Effector memory CD4-positive, alpha-beta T cell (primary cell): Measurements from ENCODE around the gene HLA-DRB5.
"Not testable (repeated sequence)": the region's sequence is repeated elsewhere in the genome, so short reads cannot be mapped to it uniquely, and the experiment has no call there.

Experiments
- DNase-seq, 3 donors: peaks; one replicate each; pipeline ENCODE4 v3.0.0-alpha.2; 2020
- H3K27ac ChIP-seq: 2 replicates; pipeline ENCODE4 v1.7.0; 2013; ENCODE audit warnings: mild to moderate bottlenecking, low read length, moderate library complexity; ENCODE audit not compliant: insufficient read depth, poor library complexity, severe bottlenecking
- H3K27me3 ChIP-seq: replicated peaks from 2 replicates; pipeline ENCODE4 v1.7.0; 2013; ENCODE audit warnings: mild to moderate bottlenecking, low read length; ENCODE audit not compliant: insufficient read depth, control insufficient read depth, poor library complexity, severe bottlenecking
- H3K36me3 ChIP-seq: 2 replicates; pipeline ENCODE4 v1.7.0; 2013; ENCODE audit warnings: mild to moderate bottlenecking, low read length, moderate library complexity; ENCODE audit not compliant: control insufficient read depth, insufficient read depth
- H3K4me1 ChIP-seq: 2 replicates; pipeline ENCODE4 v1.7.0; 2013; ENCODE audit warnings: low read length, mild to moderate bottlenecking; ENCODE audit not compliant: control insufficient read depth, insufficient read depth, poor library complexity, severe bottlenecking
- H3K4me3 ChIP-seq: 2 replicates; pipeline ENCODE4 v1.7.0; 2013; ENCODE audit warnings: low read length, low read depth, mild to moderate bottlenecking; ENCODE audit not compliant: insufficient read depth, poor library complexity, severe bottlenecking
- H3K9me3 ChIP-seq: 2 replicates; pipeline ENCODE4 v1.7.0; 2013; ENCODE audit warnings: mild to moderate bottlenecking, low read length, moderate library complexity; ENCODE audit not compliant: control insufficient read depth

HLA-DRB5 gene

DNA sequence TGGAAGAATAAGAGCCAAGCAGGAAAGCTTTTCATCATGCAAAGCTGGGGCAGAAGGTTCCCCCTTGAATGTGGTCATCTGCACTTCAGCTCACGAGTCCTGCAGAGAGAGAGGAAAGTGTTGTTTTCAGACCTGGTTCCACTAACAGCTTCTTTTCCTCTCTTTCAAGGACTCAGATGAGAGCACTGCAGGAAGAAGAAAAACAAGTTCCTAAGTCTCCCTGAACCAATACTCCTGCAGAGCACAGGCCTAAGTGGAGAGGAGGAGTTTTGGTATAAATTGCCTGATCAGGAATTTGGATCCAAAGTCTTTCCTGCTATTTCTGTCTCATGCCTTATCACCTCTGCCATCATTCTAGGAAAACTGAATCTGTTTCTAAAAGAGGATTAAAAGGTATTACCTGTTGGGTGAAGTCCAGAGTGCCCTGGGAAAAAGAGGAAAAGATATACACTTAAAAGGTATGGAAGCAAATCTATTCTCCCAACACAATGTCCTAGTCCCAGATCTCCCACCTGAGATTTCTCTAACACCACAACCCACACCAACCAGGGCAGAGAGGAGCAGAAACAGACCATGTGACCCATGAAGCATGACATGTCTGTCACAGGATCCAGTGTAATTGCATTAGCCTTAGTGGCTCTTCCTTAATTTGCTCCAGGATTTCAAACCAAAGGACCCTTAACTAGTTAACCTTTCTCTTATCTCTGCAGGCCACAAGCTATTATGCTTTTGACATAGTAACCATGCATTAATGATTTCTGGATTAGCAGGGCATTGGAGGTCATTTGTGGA is 12.2 kb downstream of the HLA-DRB5 start:
- H3K9me3 ChIP-seq = no peaks in the 10 kb centered on the region
- no peaks in the 10 kb centered on the region for H3K36me3 ChIP-seq
- no peaks in the 10 kb centered on the region for H3K27me3 ChIP-seq
- DNase-seq = no peak
- H3K27ac ChIP-seq = no peak overlapping the region
- H3K4me1 ChIP-seq = no peaks in the 10 kb centered on the region
- no peak overlapping the region for H3K4me3 ChIP-seq

GRCh38 chr6:32501016-32501415 is 29.1 kb downstream of the HLA-DRB5 start:
- H3K4me1 ChIP-seq = no peaks in the 10 kb centered on the region
- no peak overlapping the region for H3K4me3 ChIP-seq
- H3K9me3 ChIP-seq = no peaks in the 10 kb centered on the region
- no peaks in the 10 kb centered on the region for H3K36me3 ChIP-seq
- DNase-seq = no peak
- H3K27ac ChIP-seq = no peak overlapping the region
- no peaks in the 10 kb centered on the region for H3K27me3 ChIP-seq

GRCh38 chr6:32492351-32492750 is 37.7 kb downstream of the HLA-DRB5 start:
- Histone ChIP-seq H3K36me3 (no peaks in the 10 kb centered on the region), H3K27ac (no peak overlapping the region), H3K27me3 (no peaks in the 10 kb centered on the region), H3K9me3 (no peaks in the 10 kb centered on the region), H3K4me1 (no peaks in the 10 kb centered on the region), H3K4me3 (no peak overlapping the region)
- no peak for DNase-seq

- H3K27ac ChIP-seq = no peak overlapping the region
- H3K36me3 ChIP-seq = no peaks in the 10 kb centered on the region
- H3K4me1 ChIP-seq = no peaks in the 10 kb centered on the region
- H3K27me3 ChIP-seq = no peaks in the 10 kb centered on the region
- DNase-seq = no peak
- no peak overlapping the region for H3K4me3 ChIP-seq
- H3K9me3 ChIP-seq = no peaks in the 10 kb centered on the region
Observed at GRCh38 chr6:32491700-32492099, 38.4 kb downstream of the HLA-DRB5 start.

DNA sequence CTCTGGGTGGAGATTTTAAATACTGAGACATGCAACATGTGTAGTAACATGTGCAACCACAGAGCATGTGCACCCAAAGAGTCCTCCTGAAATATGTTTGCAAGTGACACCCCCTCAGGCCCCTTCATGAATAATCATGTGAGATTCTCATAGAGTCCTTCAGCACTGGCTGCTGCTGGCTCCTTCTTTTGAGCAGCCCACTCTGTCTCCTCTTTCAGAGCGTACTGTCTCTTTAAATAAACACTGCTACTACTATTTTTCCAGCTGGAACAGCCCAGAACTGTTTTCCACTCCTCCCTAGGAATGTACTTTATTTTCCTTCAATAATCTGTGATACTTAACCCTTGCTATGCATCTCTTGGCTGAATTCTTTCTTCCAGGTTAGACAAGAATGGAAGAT is 42.0 kb downstream of the HLA-DRB5 start:
- no peaks in the 10 kb centered on the region for H3K9me3 ChIP-seq
- H3K27me3 ChIP-seq = no peaks in the 10 kb centered on the region
- no peak overlapping the region for H3K27ac ChIP-seq
- no peaks in the 10 kb centered on the region for H3K4me1 ChIP-seq
- DNase-seq = no peak
- no peaks in the 10 kb centered on the region for H3K36me3 ChIP-seq
- no peak overlapping the region for H3K4me3 ChIP-seq

- H3K4me1 ChIP-seq = no peaks in the 10 kb centered on the region
- no peaks in the 10 kb centered on the region for H3K9me3 ChIP-seq
- H3K36me3 ChIP-seq = no peaks in the 10 kb centered on the region
- DNase-seq = no peak
- no peaks in the 10 kb centered on the region for H3K27me3 ChIP-seq
- H3K4me3 ChIP-seq = no peak overlapping the region
- H3K27ac ChIP-seq = no peak overlapping the region
Observed at GRCh38 chr6:32484614-32484998, 45.5 kb downstream of the HLA-DRB5 start.

DNA sequence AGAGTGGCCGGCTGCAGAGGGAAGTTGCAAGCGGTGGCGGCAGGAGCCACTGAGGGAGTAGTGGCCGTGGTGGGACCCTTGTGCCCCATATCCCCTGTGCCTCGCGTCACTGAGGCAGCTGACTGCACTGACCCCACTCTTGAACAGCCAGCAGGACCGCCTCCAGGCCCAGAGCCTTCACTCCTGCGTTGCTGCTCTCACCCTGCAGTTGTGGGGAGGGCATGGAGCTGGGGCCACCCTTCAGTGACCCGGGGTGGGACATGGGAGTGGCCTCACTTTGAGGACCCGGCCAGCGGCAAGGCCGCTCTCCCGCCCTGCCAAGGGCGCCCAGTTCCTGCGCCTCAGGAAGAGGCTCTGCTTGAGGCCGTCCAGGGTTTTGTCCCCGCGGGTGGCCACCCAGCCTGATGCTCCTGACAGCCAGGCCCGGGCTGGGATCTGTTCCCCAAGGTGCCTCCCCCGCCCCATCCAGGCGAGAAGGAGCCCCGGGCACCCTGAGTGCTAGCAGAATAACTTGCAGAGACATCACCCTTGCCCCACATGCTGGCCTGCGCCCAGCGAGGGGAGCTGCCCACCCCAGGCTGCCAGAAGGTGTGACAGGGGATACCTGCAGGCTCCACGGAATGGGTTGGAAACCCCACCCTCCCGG is 46.0 kb downstream of the HLA-DRB5 start:
- no peaks in the 10 kb centered on the region for H3K9me3 ChIP-seq
- no peaks in the 10 kb centered on the region for H3K4me1 ChIP-seq
- no peaks in the 10 kb centered on the region for H3K27me3 ChIP-seq
- DNase-seq = no peak
- H3K36me3 ChIP-seq = no peaks in the 10 kb centered on the region
- no peak overlapping the region for H3K27ac ChIP-seq
- no peak overlapping the region for H3K4me3 ChIP-seq

DNA sequence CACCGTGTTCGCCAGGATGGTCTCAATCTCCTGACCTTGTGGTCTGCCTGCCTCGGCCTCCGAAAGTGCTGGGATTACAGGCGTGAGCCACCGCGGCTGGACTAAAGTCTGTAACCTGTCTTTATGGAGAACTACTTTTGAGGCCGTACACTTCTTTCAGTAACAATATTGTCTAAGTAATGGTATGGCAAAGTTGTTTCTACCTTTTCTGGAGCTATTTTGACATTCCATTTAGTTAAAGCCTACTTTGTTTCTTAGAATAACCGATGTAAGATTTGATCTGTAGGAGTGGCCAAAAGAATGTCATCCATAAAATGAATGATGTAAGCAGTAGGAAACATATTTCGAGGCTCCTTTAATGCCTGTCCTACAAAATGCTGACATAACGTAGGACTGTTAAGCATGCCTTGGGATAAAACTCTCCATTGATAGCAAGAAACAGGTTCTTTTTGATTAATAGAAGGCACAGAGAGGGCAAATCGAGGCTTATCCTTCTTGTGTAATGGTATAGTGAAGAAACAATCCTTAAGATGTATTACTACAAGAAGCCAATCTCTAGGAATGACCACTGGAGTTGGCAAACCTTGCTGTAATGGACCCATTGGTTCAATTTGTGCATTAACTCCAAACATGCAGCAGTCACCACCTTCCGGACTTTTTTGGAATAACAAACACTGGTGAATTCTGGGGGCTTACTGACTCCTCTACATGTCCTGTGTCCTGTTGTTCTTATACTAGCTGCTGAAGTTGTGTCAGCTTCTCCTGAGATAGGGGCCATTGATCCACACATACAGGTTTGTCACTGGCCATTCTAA is 54.5 kb downstream of the HLA-DRB5 start:
- Histone ChIP-seq H3K36me3 (no peaks in the 10 kb centered on the region), H3K27me3 (no peaks in the 10 kb centered on the region), H3K9me3 (no peaks in the 10 kb centered on the region), H3K4me3 (no peak overlapping the region), H3K4me1 (no peaks in the 10 kb centered on the region), H3K27ac (no peak overlapping the region)
- no peak for DNase-seq

DNA sequence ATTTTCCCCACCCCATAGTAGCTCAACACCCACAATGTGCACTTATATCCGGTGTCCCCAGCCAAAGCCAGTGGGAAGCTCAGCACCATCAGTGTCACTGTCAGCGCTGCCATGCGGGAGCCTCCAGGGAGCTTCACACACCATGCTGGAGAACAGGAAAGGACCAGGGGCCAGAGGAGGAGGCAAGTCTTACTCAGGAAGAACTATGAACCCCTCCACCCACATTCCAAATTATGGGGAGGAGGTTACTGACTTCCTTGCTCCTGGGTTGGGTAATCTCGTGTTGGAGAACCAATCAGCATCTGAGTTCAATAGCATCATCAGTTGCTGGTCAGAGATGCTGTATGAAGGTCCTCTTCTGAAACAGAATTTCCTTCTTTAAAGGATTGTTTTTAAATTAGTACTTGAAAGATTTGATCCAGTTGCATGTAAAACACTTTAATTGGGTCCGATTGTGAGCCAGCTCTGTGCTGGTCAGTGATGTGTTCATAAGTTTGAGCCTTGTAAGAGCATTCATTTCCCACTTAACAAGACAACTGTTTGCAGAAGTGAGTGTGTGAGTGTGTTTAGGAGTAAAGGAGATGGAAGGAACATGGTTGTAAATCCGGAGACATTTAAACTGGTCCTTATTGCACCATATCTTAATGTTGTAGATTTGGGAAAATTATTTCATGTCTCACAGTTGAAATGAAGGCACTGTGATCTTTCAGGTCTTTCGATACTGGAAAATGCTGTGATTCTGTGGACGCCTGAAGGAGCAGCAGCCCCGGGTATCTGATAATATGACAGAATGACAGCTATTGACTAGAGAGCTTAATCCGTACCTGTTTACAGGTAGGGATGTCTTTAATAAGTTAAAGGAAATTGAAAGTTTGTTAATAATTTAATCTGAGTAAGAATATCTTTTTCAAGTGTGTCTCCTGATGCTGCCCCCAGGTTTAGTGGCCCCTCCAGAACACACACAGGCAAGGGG is 56.4 kb downstream of the HLA-DRB5 start:
- not testable (repeated sequence) for DNase-seq, H3K4me1 ChIP-seq, H3K9me3 ChIP-seq, H3K36me3 ChIP-seq, H3K27me3 ChIP-seq, H3K27ac ChIP-seq, H3K4me3 ChIP-seq
